GM12891 (cell line): ENCODE data around the gene RAB11FIP4.

Experiments
- POLR2A ChIP-seq: IDR thresholded peaks from 2 replicates; pipeline ENCODE4 v1.6.1; 2011; ENCODE audit warnings: low read depth, low read length, control low read depth
- POLR2AphosphoS5 ChIP-seq: IDR thresholded peaks from 2 replicates; pipeline ENCODE4 v1.6.1; 2011; ENCODE audit warnings: low read depth, low read length, control low read depth

DNA sequence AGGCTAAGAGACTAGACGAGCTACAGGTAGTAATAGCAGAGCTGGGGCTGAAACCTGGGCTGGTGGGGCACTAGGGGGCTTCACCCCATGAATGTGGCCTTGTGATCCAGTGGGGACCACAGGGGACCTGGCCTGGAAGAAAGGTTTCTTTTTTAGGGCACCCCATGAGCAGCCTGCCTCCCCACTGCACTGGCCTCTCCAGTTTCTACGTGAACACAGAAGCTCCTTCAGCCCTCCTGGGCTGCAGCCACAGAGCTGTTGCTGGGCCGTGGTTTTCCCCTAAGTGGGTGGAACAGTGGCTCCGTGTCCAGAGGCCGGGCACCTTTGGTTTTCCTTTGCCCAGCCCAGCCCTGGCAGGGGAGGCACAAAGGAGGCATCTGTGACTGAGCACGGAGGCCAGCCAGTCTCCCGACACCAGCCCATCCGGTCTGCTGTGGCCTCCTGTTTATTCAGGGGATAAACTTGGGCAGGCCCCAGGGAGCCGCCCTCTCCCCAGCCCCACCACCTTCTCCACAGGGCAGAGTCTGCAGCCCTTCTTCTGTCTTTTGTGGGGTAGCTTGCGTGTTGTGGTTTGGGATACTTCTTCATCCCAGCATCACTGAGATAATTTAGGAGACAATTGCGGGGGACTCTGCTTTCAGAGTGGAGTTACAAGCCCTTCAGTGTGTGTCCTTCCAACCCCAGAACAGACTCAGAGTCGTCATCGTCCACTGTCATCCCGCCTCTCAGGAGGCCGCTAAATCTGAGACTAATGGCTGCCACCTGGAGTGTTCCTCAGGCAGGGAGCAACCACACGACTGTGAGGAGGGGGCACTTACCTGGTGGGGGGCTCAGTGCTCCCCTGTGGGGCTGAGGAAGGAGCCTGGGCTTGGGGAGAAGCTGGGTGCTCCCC is 85.3 kb downstream of the RAB11FIP4 start:
- TF ChIP-seq POLR2AphosphoS5 (no peak), POLR2A (no peak)
